T-helper 1 cell (primary cell): ENCODE measurements around the gene CACNA1H.
"Not testable (repeated sequence)": the region's sequence is repeated elsewhere in the genome, so short reads cannot be mapped to it uniquely, and the experiment has no call there.

Experiments
- DNase-seq, 5 donors: peaks; one replicate each; pipeline ENCODE4 v3.0.0-alpha.2; 2012 to 2020

CACNA1H gene

DNA sequence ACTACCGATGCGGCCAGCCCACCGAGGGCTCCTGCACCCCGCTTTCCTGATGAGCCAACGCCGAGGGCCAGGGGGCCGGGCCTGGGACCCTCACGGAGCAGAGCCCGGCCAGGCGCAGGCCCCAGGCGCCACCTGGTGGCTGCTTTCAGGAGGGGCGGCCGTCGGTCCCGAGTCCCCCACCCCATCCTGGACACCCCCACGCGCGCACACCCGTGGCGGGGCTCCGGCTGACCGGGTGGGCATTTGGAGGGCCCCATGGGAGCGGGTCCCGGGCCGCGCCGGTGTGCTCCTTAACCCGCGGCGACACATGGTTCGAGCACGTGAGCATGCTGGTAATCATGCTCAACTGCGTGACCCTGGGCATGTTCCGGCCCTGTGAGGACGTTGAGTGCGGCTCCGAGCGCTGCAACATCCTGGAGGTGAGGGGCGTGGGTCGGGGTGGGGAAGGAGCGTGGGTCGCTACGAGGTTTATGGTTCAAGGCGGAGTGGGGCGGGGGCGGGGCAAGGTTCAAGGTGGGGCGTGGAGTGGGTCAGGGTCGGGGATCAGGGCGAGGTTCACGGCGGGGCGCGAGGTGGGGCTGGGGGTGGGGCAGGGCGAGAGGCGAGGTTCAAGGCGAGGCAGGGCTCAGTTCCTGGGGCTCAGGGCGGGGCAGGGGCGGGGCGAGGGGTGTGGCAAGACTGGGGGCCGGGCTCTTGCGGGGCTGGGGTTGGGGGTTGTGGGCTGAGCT is 41.9 kb downstream of the CACNA1H start:
- no peak for DNase-seq

- DNase-seq = no peak
Measured at GRCh38 chr16:1195393-1195666, 42.4 kb downstream of the CACNA1H start.

DNA sequence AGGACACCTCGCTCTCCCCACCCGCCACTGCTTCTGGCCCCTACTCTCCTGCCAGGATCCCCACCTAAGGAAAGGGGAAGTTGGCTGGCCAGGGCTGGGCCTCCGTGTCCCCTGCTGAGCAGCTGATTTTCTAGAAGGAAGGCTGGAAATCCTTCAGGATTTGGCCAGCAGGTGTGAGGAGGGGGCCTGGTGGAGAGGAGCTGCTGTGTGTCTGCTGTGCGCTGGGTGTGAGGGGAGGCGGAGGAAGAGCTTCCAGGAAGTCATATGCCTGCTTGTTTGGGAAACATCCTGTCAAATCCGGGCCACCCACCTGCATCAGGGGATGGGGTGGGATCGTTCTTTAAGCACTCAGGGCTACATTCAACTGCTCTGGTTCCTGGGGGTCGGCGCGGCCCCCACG is 43.6 kb downstream of the CACNA1H start:
- no peak for DNase-seq

- DNase-seq = no peak
Measured at GRCh38 chr16:1197237-1197866, 44.4 kb downstream of the CACNA1H start.

GRCh38 chr16:1198194-1198593 is 45.3 kb downstream of the CACNA1H start:
- DNase-seq = no peak

- not testable (repeated sequence) for DNase-seq
Measured at GRCh38 chr16:1198671-1199346, 45.9 kb downstream of the CACNA1H start.

DNA sequence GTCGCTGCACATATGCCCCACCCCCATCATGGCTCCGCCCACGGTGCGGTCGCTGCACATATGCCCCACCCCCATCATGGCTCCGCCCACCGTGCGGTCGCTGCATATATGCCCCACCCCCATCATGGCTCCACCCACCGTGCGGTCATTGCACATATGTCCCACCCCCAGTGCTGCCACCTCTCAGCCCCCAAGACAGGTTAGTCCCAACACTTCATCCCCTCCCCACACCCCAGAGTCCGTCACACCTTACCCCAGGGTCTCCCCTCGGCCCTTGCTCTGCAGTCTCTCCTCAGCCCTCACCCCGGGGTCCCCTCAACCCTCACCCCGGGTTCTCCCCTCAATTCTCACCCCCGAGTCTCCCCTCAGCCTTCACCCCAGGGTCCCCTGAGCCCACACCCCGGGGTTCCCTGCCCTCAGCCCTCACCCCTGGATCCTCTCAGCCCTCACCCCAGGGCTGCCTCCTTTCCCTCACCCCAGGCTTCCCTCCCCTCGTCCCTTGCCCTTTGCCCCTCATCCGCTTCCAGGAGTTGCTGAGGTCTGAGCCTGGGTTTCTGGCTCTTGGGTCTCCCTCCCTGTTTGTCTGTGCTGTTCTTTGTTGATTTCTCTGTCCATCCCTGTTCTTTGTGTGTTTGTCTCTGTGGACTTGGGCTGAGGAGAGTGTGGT is 46.6 kb downstream of the CACNA1H start:
- DNase-seq = no peak

DNA sequence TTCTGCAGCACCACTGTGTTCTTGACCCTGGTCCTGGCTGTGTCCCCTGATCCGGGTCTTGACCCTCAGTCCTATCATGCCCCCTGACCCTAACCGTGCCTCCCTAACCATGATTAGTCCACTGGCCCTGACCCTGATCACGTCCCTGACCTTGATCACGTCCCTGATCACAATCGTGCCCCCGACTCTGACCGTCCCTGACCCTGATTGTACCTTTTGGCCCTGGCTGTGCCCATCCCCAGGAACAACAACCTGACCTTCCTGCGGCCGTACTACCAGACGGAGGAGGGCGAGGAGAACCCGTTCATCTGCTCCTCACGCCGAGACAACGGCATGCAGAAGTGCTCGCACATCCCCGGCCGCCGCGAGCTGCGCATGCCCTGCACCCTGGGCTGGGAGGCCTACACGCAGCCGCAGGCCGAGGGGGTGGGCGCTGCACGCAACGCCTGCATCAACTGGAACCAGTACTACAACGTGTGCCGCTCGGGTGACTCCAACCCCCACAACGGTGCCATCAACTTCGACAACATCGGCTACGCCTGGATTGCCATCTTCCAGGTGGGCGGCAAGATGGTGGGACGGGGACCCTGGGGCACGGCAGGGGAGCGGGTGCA is 47.2 kb downstream of the CACNA1H start:
- DNase-seq = no peak

GRCh38 chr16:1201444-1201843 is 48.5 kb downstream of the CACNA1H start:
- no peak for DNase-seq

DNA sequence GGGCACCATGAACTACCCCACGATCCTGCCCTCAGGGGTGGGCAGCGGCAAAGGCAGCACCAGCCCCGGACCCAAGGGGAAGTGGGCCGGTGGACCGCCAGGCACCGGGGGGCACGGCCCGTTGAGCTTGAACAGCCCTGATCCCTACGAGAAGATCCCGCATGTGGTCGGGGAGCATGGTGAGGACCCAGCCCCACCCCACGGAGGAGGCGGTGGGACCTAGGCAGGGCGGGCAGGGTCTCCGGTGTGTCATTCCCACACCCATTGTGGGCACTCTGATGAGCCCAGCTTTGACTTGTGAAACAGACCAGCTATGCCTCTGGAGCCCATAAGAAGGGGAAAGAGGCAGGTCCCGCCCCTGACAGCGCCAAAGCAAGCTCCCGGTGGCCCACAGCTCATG is 49.4 kb downstream of the CACNA1H start:
- no peak for DNase-seq

GRCh38 chr16:1204933-1205332 is 52.0 kb downstream of the CACNA1H start:
- DNase-seq = no peak

- DNase-seq = no peak
Measured at GRCh38 chr16:1206326-1206725, 53.4 kb downstream of the CACNA1H start.

DNA sequence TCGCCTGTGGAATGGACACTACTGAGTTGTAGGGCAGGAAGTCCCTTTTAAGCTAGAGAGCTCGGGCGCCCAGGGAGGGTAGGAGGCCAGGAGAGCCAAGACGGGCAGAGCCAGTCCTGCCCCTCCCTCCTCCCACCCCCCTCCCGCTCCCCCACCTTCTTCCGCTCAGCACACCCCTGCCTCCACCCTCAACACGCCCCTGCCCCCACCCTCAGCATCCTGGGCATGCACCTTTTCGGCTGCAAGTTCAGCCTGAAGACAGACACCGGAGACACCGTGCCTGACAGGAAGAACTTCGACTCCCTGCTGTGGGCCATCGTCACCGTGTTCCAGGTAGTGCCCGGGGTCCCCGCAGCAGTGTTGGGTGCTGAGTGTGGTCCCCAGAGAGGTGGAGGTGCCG is 53.9 kb downstream of the CACNA1H start:
- DNase-seq = peak in 1 of 5 donors; percentile 15

- peak in 1 of 5 donors; percentile 18 for DNase-seq
Measured at GRCh38 chr16:1208239-1208830, 55.4 kb downstream of the CACNA1H start.

DNA sequence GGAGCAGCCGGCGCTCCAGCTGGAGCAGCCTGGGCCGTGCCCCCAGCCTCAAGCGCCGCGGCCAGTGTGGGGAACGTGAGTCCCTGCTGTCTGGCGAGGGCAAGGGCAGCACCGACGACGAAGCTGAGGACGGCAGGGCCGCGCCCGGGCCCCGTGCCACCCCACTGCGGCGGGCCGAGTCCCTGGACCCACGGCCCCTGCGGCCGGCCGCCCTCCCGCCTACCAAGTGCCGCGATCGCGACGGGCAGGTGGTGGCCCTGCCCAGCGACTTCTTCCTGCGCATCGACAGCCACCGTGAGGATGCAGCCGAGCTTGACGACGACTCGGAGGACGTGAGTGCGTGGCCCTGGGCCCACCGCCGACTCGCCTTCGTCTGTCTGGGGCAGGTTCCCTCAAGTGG is 56.2 kb downstream of the CACNA1H start:
- no peak for DNase-seq

- DNase-seq = no peak
Measured at GRCh38 chr16:1210461-1210860, 57.6 kb downstream of the CACNA1H start.

GRCh38 chr16:1211451-1212268 is 58.8 kb downstream of the CACNA1H start:
- no peak for DNase-seq

DNA sequence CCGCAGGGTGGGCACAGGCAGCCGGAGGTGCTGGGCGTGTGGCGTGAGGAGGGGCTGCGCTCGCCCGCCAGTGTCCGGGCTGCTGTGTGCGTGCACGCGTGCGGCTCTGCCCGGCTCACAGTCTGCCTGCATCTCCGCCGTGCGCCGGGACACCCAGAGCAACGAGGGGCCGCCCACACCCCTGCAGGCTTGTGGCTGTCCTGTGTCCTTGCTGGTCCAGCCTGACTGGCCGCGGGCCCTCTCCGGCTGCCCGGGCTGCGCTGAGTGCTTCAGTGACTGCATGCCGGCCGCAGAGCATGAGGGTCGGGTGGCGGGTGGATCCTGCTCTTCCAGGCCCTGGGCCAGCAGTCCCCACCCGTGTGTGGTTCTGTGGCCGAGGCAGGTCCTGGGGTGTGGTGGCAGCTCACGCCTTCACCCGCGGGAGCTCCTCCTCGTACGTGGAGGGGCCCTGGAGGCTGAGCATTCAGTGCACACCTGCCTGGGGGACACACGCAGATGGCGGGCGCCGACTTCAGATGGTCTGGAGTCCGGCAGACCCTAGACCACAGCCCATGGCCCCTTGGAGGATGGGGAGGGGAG is 59.8 kb downstream of the CACNA1H start:
- DNase-seq = no peak

DNA sequence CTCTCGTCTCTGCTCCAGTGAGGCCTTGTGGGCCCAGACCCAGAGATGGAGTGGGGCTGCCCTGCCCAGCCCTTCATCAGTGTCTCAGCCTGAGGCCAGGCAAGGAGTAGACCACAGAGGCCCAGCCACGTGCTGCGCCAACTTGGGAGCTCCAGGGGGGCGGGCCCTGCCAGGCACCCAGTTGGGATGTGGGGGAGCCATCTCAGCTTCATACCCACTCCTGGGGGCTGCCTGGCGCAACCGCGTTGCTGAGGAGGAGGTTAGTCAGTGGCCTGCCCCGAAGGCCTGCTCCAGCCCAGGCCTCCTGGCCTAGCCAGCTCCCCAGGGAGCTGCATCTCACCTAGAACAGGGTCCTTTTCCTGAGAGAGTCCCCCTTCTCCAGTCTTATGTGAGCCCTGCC is 60.3 kb downstream of the CACNA1H start:
- DNase-seq = no peak

DNA sequence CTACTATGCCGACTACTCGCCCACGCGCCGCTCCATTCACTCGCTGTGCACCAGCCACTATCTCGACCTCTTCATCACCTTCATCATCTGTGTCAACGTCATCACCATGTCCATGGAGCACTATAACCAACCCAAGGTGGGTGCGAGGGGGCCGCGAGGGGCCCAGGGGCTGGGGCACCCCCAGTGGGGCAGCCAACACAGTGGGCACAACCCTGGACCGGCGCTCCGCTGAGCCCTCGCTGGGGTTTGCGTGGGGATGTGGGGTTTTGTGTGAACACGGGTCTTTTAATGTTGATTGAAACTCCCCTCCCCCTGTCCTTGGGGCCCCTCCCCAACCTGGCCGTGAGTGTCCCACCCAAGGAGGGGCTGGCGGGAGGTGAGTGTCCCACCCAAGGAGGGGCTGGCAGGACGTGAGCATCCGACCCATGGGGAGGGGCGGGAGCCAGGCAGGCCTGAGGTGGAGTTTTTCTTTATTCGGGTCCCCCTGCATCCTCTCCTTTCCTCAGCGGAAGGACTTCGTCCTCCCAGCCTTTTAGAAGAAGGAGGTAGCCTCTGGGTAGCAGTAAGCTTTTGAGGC is 61.0 kb downstream of the CACNA1H start:
- DNase-seq = no peak

DNA sequence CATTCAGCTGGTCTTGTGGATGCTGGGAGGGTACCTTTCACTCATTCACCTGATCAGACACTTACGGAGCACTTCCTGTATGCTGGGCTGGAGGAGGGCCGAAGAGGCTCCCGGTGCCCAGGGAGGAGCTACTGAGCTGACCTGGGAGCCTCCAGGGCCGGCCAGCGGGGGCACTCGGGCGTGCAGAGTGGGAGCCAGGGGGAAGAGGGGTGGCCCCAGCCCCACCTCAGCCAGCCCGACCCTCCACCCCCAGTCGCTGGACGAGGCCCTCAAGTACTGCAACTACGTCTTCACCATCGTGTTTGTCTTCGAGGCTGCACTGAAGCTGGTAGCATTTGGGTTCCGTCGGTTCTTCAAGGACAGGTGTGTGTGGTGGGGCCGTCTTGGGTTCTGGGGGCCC is 61.8 kb downstream of the CACNA1H start:
- DNase-seq = no peak
